NCI-H774 (cell line): ENCODE data around the gene LIME1.

Experiments
- DNase-seq: peaks from one replicate; lab custom pipeline; 2025; lab: John Stamatoyannopoulos, UW

Gene LIME1

DNA sequence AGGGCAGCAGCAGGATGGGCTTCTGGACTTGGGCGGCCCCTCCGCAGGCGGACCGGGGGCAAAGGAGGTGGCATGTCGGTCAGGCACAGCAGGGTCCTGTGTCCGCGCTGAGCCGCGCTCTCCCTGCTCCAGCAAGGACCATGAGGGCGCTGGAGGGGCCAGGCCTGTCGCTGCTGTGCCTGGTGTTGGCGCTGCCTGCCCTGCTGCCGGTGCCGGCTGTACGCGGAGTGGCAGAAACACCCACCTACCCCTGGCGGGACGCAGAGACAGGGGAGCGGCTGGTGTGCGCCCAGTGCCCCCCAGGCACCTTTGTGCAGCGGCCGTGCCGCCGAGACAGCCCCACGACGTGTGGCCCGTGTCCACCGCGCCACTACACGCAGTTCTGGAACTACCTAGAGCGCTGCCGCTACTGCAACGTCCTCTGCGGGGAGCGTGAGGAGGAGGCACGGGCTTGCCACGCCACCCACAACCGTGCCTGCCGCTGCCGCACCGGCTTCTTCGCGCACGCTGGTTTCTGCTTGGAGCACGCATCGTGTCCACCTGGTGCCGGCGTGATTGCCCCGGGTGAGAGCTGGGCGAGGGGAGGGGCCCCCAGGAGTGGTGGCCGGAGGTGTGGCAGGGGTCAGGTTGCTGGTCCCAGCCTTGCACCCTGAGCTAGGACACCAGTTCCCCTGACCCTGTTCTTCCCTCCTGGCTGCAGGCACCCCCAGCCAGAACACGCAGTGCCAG, 39.7 kb upstream of the LIME1 start, which contains the start of gene TNFRSF6B:
TSS of gene TNFRSF6B (plus strand) at position 25 of the 729 bp plus-strand sequence. CDS start at position 141, 116 bp downstream.
- no peak for DNase-seq

DNA sequence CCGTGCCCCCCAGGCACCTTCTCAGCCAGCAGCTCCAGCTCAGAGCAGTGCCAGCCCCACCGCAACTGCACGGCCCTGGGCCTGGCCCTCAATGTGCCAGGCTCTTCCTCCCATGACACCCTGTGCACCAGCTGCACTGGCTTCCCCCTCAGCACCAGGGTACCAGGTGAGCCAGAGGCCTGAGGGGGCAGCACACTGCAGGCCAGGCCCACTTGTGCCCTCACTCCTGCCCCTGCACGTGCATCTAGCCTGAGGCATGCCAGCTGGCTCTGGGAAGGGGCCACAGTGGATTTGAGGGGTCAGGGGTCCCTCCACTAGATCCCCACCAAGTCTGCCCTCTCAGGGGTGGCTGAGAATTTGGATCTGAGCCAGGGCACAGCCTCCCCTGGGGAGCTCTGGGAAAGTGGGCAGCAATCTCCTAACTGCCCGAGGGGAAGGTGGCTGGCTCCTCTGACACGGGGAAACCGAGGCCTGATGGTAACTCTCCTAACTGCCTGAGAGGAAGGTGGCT, 39.1 kb upstream of the LIME1 start:
- no peak for DNase-seq

DNA sequence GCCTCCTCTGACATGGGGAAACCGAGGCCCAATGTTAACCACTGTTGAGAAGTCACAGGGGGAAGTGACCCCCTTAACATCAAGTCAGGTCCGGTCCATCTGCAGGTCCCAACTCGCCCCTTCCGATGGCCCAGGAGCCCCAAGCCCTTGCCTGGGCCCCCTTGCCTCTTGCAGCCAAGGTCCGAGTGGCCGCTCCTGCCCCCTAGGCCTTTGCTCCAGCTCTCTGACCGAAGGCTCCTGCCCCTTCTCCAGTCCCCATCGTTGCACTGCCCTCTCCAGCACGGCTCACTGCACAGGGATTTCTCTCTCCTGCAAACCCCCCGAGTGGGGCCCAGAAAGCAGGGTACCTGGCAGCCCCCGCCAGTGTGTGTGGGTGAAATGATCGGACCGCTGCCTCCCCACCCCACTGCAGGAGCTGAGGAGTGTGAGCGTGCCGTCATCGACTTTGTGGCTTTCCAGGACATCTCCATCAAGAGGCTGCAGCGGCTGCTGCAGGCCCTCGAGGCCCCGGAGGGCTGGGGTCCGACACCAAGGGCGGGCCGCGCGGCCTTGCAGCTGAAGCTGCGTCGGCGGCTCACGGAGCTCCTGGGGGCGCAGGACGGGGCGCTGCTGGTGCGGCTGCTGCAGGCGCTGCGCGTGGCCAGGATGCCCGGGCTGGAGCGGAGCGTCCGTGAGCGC, 38.5 kb upstream of the LIME1 start:
- DNase-seq, result no peak

GRCh38 chr20:63698739-63699465, 37.6 kb upstream of the LIME1 start:
- no peak for DNase-seq

DNA sequence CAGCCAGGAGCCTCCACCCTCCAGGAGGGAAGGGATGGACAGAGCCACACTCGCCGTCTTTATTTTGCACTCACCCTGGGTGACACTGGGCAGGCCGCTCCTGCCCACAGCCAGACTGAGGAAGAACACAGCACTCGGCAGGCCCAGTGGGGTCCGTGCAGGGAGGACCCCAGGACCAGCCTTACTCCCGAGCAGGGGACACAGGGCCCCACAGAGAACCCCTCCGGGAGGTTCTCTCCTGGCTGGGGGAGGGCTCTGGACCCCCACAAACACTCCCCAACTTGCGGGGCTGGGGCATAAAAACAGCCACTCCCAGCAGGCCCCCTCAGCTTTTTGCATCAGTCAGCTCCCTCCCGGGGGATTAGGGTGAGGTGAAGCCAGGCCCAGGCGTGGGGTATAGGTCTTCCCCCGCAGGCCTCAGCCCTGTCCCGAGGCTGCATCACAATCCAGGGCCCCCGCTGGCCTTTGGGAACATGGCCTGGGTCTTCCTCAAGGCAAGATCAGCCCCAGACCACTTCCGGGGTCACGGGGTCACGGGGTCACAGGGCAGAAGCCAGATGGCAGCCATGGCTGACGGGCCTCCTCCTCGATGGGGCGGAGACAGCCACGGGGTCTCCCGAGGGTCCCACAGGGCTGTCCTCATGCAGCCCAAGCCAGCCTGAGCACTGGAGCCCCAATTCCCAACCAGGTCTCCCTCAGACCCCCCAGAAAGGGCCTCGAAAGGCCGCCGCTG, 36.8 kb upstream of the LIME1 start:
- DNase-seq, result no peak

GRCh38 chr20:63700199-63701050, 36.0 kb upstream of the LIME1 start:
- no peak for DNase-seq

DNA sequence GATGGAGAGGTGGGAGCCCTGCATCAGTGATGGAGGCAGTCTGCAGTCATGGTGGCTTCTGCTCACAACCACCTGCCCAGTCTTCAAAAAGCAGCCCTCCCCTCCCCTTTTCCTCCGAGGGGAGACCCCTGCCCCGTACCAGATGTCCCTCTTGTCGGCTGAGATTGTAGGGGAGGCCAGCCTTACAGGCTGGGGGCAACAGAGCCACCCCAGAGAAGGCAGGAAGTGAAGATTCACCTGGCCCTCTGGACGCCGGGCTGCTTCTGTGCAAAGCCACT, 35.5 kb upstream of the LIME1 start:
- DNase-seq, result no peak

GRCh38 chr20:63701329-63702035, 35.0 kb upstream of the LIME1 start:
- DNase-seq, result no peak

DNA sequence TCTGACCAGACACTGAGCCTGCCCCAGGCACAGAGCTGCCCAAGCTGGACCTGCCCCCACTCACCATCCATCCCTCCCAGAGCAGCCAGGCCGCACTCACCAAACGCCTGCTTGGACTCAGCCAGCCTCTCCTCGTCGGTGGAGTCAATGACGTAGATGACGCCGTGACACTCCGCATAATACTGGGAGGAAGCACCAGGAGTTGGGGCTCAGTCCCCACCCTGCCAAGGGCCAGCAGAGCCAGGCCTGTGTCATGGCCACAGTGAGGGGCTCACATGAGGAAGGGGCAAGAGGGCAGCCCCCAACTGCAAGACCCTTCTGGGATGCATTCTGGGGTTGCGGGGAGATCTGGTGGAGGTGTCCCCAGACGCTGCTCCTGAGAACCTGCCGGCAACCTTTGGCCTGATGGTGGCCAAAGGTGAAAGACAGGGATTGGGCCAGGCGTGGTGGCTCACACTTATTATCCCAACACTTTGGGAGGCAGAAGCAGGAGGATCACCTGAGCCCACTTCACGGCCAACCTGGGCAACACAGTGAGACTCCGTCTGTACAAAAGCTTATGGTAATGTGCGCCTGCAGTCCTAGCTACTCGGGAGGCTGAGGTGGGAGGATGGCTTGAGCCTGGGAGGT, 34.3 kb upstream of the LIME1 start:
- DNase-seq, result no peak

GRCh38 chr20:63702751-63703470, 33.6 kb upstream of the LIME1 start:
- no peak for DNase-seq

GRCh38 chr20:63703471-63703975, 32.9 kb upstream of the LIME1 start:
- no peak for DNase-seq

DNA sequence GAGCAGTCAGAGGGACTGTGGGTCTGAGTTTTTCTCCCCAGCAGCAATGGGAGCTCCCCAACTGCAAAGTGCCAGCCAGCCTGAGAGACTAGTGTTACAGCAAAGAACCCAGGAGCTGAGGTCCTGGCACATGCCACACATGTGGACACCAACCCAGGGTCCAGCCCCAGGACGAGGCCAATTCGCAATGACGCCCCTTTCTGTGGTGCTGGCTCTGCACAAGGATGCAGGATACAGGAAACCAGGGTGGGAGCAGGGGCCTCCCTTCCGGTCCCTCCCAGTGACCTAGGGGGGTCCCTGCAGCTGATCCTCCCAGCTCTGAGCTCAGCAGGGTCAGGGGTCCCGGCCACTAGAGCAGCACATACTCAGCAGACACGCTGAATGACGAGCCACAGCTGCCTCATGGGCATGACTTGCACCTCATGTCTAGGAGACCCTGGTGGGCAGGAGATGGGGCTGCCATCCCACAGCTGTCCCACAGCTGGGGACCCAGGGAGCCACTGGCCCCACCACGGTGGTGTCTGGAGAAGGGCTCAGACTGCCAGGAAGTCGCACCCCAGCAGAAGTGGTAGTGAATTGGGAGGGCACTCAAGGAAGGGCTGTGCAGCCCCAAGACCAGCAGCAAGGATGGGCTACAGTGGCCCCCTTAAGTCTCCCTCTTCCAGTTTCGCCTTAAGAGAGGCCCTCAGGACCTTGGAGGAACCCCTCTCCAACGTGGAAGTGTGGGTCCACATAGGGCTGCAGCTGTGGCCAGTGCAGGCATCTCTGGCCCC, 32.3 kb upstream of the LIME1 start:
- DNase-seq, result no peak

DNA sequence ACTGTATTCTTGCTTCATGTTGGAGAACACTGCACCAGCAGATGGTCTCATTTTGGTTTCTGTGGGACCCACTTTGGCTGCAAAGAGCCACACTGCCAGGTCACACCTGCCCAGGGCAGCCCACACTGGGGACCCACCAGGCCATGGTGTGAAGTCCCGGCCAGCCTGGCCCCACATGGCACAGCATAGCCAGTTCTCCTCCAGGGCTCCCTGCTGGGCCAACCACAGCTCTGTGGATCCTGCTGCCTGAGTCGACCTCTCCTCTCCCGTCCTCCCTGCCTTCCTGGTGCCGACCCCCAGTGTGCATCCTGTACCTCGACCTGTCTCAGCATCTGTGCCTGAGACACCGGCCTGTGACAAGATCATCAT, 31.7 kb upstream of the LIME1 start:
- DNase-seq, result no peak

DNA sequence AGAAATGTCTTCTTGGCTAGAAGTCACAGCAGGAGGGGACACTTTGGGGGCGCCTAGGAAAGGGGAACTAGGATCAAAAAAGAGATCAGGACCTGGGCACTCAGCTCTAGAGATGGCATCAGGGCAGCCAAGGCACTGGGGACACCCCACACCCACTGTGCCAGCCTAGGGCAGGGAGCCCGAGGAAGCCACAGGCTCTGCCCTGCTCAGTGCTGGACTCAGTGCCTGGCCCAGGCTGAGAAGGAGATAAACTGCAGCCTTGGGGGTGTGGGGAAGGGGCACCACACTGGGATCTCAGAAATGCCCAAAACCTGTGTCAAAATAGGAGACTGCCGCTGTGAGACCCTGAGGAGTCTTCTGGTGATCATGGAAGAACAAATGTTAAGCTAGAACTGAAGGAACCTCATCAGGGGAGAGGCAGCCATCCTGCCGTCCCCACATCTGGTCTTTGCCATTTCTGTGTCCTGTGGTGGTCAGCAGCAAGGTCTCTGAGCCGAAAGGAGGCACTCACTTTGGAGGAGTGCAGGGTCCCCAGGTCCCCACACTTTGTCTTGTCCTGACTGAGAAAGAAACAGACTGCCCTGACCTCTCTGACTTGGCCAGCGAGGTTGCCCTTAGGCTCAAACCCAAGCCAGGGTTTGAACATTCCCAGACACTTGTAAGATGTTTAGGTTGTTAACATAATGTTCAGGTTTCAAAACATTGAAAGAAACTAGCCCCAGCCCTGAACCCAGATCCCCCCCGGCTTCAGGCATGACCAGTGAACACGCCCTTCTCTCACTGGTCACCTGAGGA, 31.0 kb upstream of the LIME1 start:
- DNase-seq, result no peak

DNA sequence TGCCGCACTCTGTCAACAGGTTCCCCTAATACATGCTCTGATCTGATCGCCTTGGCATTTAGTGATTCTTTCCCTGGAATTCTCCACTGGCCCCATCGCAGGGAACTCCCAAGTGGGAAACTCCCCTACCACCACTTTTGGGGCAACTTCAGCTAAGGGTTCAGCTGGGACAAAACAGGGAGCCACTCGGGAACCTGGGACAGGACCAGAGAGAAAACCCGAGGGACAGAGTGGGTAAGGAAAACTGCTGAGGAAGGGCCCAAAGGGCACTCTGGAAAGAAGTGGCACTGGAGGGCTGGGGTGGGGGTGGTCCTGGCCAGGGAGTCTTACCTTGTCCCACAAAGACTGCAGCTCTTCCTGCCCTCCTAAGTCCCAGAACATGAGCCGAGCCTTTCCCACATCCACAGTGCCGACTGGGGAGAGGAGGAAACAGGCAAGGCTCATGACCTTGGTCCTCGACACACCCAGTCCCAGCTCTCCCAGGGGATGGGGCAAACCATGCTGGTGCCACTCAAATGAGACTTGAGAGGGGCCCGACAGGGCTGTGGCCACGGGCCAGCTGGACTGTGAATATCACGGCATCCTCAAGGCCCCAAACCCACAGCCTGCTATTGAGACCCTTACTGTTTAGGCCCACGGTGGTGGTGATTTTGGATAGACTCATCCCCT, 30.3 kb upstream of the LIME1 start:
- DNase-seq, result no peak

DNA sequence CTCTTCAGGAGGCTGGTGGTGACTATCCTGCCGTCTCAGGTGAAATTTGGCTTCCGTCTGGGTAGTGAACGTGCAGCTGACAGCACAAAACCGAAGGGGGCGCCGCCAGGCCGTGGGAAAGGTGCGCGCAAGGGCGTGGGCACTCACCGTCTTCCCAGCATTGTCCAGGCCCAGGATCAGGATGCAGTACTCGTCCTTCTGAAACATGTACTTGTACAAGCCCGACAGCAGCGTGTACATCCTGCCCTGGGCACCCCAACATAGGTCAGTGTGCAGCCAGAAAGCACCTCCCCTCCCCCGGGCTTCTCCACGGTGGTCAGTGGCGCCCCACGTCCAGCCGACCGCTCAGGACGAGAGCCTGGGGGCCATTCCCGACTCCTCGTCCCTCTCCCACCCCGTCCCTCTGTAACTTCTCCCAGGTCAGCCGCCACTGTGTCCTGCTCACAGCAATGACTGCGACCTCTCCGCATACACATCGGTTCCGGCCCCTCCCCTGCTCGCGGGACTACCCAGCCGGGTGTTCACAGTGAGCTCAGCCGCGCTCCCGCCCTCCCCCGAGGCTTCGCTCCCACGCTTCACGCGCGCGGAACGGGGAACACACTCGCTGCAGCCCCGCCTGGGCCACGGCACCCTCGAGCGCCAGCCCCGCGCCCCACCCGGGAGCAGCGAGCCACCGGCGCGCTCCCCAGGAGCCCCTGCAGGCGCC, 29.5 kb upstream of the LIME1 start:
- no peak for DNase-seq
